22Rv1 (cell line): Measurements from ENCODE around the gene ERICH6B.

Source experiments
- ZFX ChIP-seq: fragments of 450-650 bp; IDR thresholded peaks from 2 replicates; pipeline ENCODE4 v1.6.1; 2017; ENCODE audit warnings: antibody characterized with exemption, borderline replicate concordance
- TF ChIP-seq, protein P1 (sequence below): fragments of 450-650 bp; IDR thresholded peaks from 2 replicates; pipeline ENCODE4 v1.5.1; 2017; ENCODE audit warnings: mild to moderate bottlenecking

DNA sequence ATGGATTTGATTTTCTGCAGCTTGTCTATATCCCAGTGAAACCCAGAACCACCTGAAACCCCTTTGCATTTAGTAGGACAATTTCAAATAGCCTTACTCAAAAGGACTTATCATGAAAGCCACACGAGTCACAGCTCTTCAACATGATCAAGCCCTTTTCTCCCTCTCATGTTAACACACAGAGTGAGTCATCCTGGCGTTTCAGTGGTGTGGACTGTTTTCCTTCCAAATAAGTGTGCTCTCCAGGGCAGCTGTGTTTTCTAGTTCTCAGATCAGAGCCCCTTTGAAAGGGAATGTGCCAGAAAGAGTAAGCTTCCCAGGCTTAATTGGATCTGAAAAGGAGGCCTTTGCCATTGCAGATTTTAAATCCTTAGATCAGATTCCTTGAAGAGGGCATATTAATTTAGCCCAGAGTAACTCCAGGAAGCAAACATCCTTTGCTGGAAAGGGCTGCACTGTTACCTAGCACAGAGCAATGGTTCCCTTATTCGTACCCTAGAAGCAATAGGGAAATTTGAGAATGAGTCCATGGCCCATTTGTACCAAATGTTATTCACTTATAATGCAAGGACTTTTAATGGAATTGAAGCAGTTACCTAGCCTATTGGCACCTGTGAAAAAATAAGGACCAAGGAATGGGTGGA, 51.3 kb downstream of the ERICH6B start:
- TF ChIP-seq, protein P1, sequence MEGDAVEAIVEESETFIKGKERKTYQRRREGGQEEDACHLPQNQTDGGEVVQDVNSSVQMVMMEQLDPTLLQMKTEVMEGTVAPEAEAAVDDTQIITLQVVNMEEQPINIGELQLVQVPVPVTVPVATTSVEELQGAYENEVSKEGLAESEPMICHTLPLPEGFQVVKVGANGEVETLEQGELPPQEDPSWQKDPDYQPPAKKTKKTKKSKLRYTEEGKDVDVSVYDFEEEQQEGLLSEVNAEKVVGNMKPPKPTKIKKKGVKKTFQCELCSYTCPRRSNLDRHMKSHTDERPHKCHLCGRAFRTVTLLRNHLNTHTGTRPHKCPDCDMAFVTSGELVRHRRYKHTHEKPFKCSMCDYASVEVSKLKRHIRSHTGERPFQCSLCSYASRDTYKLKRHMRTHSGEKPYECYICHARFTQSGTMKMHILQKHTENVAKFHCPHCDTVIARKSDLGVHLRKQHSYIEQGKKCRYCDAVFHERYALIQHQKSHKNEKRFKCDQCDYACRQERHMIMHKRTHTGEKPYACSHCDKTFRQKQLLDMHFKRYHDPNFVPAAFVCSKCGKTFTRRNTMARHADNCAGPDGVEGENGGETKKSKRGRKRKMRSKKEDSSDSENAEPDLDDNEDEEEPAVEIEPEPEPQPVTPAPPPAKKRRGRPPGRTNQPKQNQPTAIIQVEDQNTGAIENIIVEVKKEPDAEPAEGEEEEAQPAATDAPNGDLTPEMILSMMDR = no peak
- no peak for TF ChIP-seq ZFX
